Prostate gland (tissue), 2 donors: Measurements from ENCODE around the gene CCDC97. TPM values are rescaled to one million over a fixed set of nuclear protein-coding genes. Genes with fewer than 3 reads are reported as not detected.

Source experiments
- DNase-seq: peaks from one replicate; pipeline ENCODE4 v3.0.0-alpha.2; 2019; ENCODE audit warnings: low spot score
- H3K27ac ChIP-seq, 2 donors: fragments of 200-600 bp; sonication (generic); 2 replicates each; pipeline ENCODE4 v1.5.1; 2017 to 2019
- H3K27me3 ChIP-seq: fragments of 200-600 bp; sonication (generic); replicated peaks from 2 replicates; pipeline ENCODE4 v1.5.1; 2019; ENCODE audit not compliant: insufficient read depth
- H3K36me3 ChIP-seq, 2 donors: fragments of 200-600 bp; sonication (generic); 1 replicate in 1 of 2; 2 replicates in 1 of 2; pipeline versions ENCODE4 v1.5.1 to v1.8.1; 2017 to 2019
- H3K4me1 ChIP-seq: fragments of 200-600 bp; sonication (generic); replicated peaks from 2 replicates; pipeline ENCODE4 v1.5.1; 2019
- H3K4me3 ChIP-seq, 2 donors: fragments of 200-600 bp; sonication (generic); 2 replicates each; pipeline ENCODE4 v1.5.1; 2017 to 2019
- H3K9me3 ChIP-seq: fragments of 200-600 bp; sonication (generic); 2 replicates; pipeline ENCODE4 v1.5.1; 2017
- CTCF ChIP-seq, 4 experiments: fragments of 200-600 bp in 2 of 4; fragments of 450-650 bp in 2 of 4; sonication (generic) in 2 of 4; IDR thresholded peaks; 1 replicate in 3 of 4; 2 replicates in 1 of 4; pipeline ENCODE4 v1.5.1; 2016 to 2019; ENCODE audit warnings: antibody characterized with exemption in 4 of 4, mild to moderate bottlenecking in 2 of 4, moderate library complexity in 2 of 4
- POLR2A ChIP-seq: fragments of 450-650 bp; IDR thresholded peaks from one replicate; pipeline ENCODE4 v1.6.1; 2016; ENCODE audit warnings: antibody characterized with exemption, mild to moderate bottlenecking
- POLR2AphosphoS5 ChIP-seq: sonication (generic); formaldehyde crosslinking; IDR thresholded peaks from one replicate; pipeline ENCODE4 v1.6.1; 2017; ENCODE audit warnings: antibody characterized with exemption
- WGBS: methylation state at CpG from one replicate; pipeline ENCODE4 v1.1.5; 2018; 5-methylcytosine and 5-hydroxymethylcytosine counted together
- intact Hi-C: fragments of 100-400 bp; cut with DNase I; formaldehyde crosslinking; loops from one replicate; pipeline ENCODE4 v1.14.2; 2022
- total RNA-seq, 2 donors: library from RNA; depleted of rRNA; stranded (reverse); fragments of >200 nt; gene quantifications; one replicate each; pipeline ENCODE4 v1.1.0, GENCODE V29; 2016

Gene CCDC97
- total RNA-seq, 2 donors from 2014 or later = 21.0 to 34.4 TPM

GRCh38 chr19:41320185-41320518 is 10.2 kb downstream of the CCDC97 start:
- 81% methylated on average over 11 of the region's 11 CpGs for WGBS
- Histone ChIP-seq H3K27me3 (no peaks in the 10 kb centered on the region), H3K4me3 (no peak overlapping the region), H3K36me3 (peaks cover 0 to 8% of the 10 kb centered on the region in 2 donors), H3K9me3 (no peaks in the 10 kb centered on the region), H3K4me1 (peaks cover 2% of the 10 kb centered on the region), H3K27ac (no peak overlapping the region)
- TF ChIP-seq POLR2AphosphoS5 = no peak
- no peak for TF ChIP-seq CTCF (IDR thresholded peaks at IDR 0.05)
- no peak for TF ChIP-seq POLR2A
- DNase-seq = no peak
- intact Hi-C loops = loop anchor here (5.0 kb wide), 1 partner anchor 37 kb away; no protein-coding TSS in a partner anchor

- intact Hi-C loops = loop anchor here (5.0 kb wide), 1 partner anchor 37 kb away; no protein-coding TSS in a partner anchor
- no peak for TF ChIP-seq POLR2AphosphoS5
- TF ChIP-seq POLR2A = no peak
- TF ChIP-seq CTCF (IDR thresholded peaks at IDR 0.05) = no peak
- WGBS = 91% methylated on average over 4 of the region's 4 CpGs
- Histone ChIP-seq H3K36me3 (peaks cover 0 to 8% of the 10 kb centered on the region in 2 donors), H3K4me3 (no peak overlapping the region), H3K27me3 (no peaks in the 10 kb centered on the region), H3K4me1 (peaks cover 3% of the 10 kb centered on the region), H3K27ac (no peak overlapping the region), H3K9me3 (no peaks in the 10 kb centered on the region)
- no peak for DNase-seq
Measured at GRCh38 chr19:41320568-41320967, 10.6 kb downstream of the CCDC97 start.

- peaks cover 10% of the 10 kb centered on the region for H3K4me1 ChIP-seq
- H3K4me3 ChIP-seq = no peak overlapping the region
- H3K27me3 ChIP-seq = no peaks in the 10 kb centered on the region
- no peak for DNase-seq
- TF ChIP-seq CTCF (IDR thresholded peaks at IDR 0.05) = no peak
- no peak for TF ChIP-seq POLR2A
- no peak for TF ChIP-seq POLR2AphosphoS5
- no peak overlapping the region for H3K27ac ChIP-seq
- H3K36me3 ChIP-seq = peaks cover 0 to 8% of the 10 kb centered on the region in 2 donors
- no peaks in the 10 kb centered on the region for H3K9me3 ChIP-seq
- intact Hi-C loops = loop anchor here (5.0 kb wide), 1 partner anchor 36 kb away; no protein-coding TSS in a partner anchor
- 74% methylated on average over 7 of the region's 7 CpGs for WGBS
Measured at GRCh38 chr19:41321204-41321599, 11.2 kb downstream of the CCDC97 start.

GRCh38 chr19:41321600-41322270 is 11.8 kb downstream of the CCDC97 start:
- Histone ChIP-seq H3K36me3 (peaks cover 0 to 2% of the 10 kb centered on the region in 2 donors), H3K4me3 (no peak overlapping the region), H3K9me3 (no peaks in the 10 kb centered on the region), H3K27me3 (no peaks in the 10 kb centered on the region), H3K27ac (peak overlapping the region; percentile 46 to 73), H3K4me1 (peaks cover 13% of the 10 kb centered on the region)
- no peak for DNase-seq
- 58% methylated on average over 10 of the region's 10 CpGs for WGBS
- intact Hi-C loops = loop anchor here (5.0 kb wide), 1 partner anchor 36 kb away; no protein-coding TSS in a partner anchor
- peak in 3 of 4 experiments; percentile 15 to 64 (median 37) for TF ChIP-seq CTCF (IDR thresholded peaks at IDR 0.05)
- no peak for TF ChIP-seq POLR2AphosphoS5

GRCh38 chr19:41322451-41322850 is 12.5 kb downstream of the CCDC97 start:
- Histone ChIP-seq H3K27me3 (no peaks in the 10 kb centered on the region), H3K36me3 (no peaks in the 10 kb centered on the region), H3K4me1 (peaks cover 13% of the 10 kb centered on the region), H3K9me3 (no peaks in the 10 kb centered on the region), H3K4me3 (no peak overlapping the region), H3K27ac (peak overlapping the region; percentile 46 to 73)
- intact Hi-C loops = loop anchor here (5.0 kb wide), 1 partner anchor 35 kb away; no protein-coding TSS in a partner anchor
- no peak for DNase-seq
- TF ChIP-seq CTCF (IDR thresholded peaks at IDR 0.05) (no peak), POLR2A (no peak), POLR2AphosphoS5 (no peak)
- WGBS = 80% methylated on average over 9 of the region's 11 CpGs
